Neural cell (in vitro differentiated cells): Measurements from ENCODE around the gene APLF.

Source experiments
- CTCF ChIP-seq: fragments of 450-650 bp; IDR thresholded peaks from 2 replicates; pipeline ENCODE4 v1.5.1; 2014; ENCODE audit warnings: antibody characterized with exemption, mild to moderate bottlenecking, moderate library complexity; ENCODE audit not compliant: poor library complexity, severe bottlenecking
- EP300 ChIP-seq: fragments of 450-650 bp; conservative IDR thresholded peaks from 2 replicates; pipeline ENCODE4 v1.6.1; 2014; ENCODE audit warnings: antibody characterized with exemption, mild to moderate bottlenecking, moderate library complexity; ENCODE audit not compliant: poor library complexity, severe bottlenecking
- POLR2AphosphoS5 ChIP-seq: IDR thresholded peaks from 2 replicates; pipeline ENCODE4 v1.6.1; 2012
- RAD21 ChIP-seq: fragments of 450-650 bp; conservative IDR thresholded peaks from 2 replicates; pipeline ENCODE4 v1.6.1; 2014; ENCODE audit warnings: antibody characterized with exemption, mild to moderate bottlenecking, moderate library complexity
- TAF1 ChIP-seq: IDR thresholded peaks from 2 replicates; pipeline ENCODE4 v1.6.1; 2012; ENCODE audit warnings: low read depth

GRCh38 chr2:68441994-68442322 lies 25.4 kb upstream of the APLF start:
- TF ChIP-seq RAD21 (no peak), POLR2AphosphoS5 (no peak), CTCF (no peak), TAF1 (no peak), EP300 (no peak)
